Endothelial cell of umbilical vein (primary cell): Measurements from ENCODE around the gene KRTAP12-3. TPM values are rescaled to one million over a fixed set of nuclear protein-coding genes. Genes with fewer than 3 reads are reported as not detected.

Experiments used
- BruUV-seq: library from RNA; stranded (reverse); fragments of 400-500 nt; replicated peaks from 2 replicates; lab custom pipeline; 2021; lab: Mats Ljungman, UMichigan
- CTCF ChIA-PET: fragments of 300-600, 350-600 bp; sonication (Branson Sonifier 250); formaldehyde crosslinking; loops from one replicate; lab custom pipeline; 2021; ENCODE audit warnings: antibody characterized with exemption, inconsistent platforms; lab: Charles Lee
- POLR2A ChIA-PET: fragments of 300-600, 350-600 bp; sonication (Branson Sonifier 250); formaldehyde crosslinking; loops from one replicate; lab custom pipeline; 2021; ENCODE audit warnings: antibody characterized with exemption, inconsistent platforms; lab: Charles Lee
- DNase-seq: peaks from one replicate; pipeline ENCODE4 v3.0.0-alpha.2; 2011; ENCODE audit warnings: low read depth, low spot score
- FAIRE-seq: peaks from 2 replicates; lab custom pipeline; 2011; peaks lifted over from hg19 to GRCh38; lab: Jason Lieb, UNC
- H2AFZ ChIP-seq: 2 replicates; pipeline ENCODE4 v1.6.0; 2012; ENCODE audit warnings: low read depth, low read length, control low read depth, inconsistent platforms
- H3K27ac ChIP-seq: 2 replicates; pipeline ENCODE4 v1.5.1; 2011; ENCODE audit warnings: low read depth, mild to moderate bottlenecking, control low read depth, low read length, moderate library complexity; ENCODE audit not compliant: insufficient read depth
- H3K27me3 ChIP-seq, 2 experiments: 2 replicates each; pipeline versions ENCODE4 v1.6.0 to v1.6.1; 2011; ENCODE audit warnings: low read length in 2 of 2, mixed read lengths in 1 of 2; ENCODE audit not compliant: control insufficient read depth in 2 of 2, insufficient read depth in 2 of 2
- H3K36me3 ChIP-seq, 2 experiments: 2 replicates in 1 of 2; 3 replicates in 1 of 2; pipeline ENCODE4 v1.5.1; 2011; ENCODE audit warnings: low read length in 2 of 2, mild to moderate bottlenecking in 1 of 2, moderate library complexity in 1 of 2; ENCODE audit not compliant: control insufficient read depth in 2 of 2, insufficient read depth in 2 of 2; ENCODE audit errors: extremely low read depth in 1 of 2
- H3K4me1 ChIP-seq: 3 replicates; pipeline ENCODE4 v1.5.1; 2011; ENCODE audit warnings: mild to moderate bottlenecking, low read length; ENCODE audit not compliant: control insufficient read depth, insufficient read depth; ENCODE audit errors: extremely low read depth
- H3K4me2 ChIP-seq: 2 replicates; pipeline ENCODE4 v1.6.1; 2011; ENCODE audit warnings: low read length, control low read depth, mixed read lengths; ENCODE audit not compliant: insufficient read depth
- H3K4me3 ChIP-seq, 3 experiments: fragments of 200-600 bp in 1 of 3; sonication (generic), shearing (Covaris generic) in 1 of 3; replicated peaks in 1 of 3; 2 replicates each; pipeline ENCODE4 v1.5.1; 2011 to 2016; ENCODE audit warnings: control low read depth in 3 of 3, low read length in 3 of 3, mild to moderate bottlenecking in 2 of 3, inconsistent platforms in 1 of 3, low read depth in 1 of 3, moderate library complexity in 1 of 3; ENCODE audit not compliant: insufficient read depth in 1 of 3
- H3K79me2 ChIP-seq: 2 replicates; pipeline ENCODE4 v1.6.0; 2012; ENCODE audit warnings: low read length, inconsistent platforms; ENCODE audit not compliant: control insufficient read depth, insufficient read depth
- H3K9ac ChIP-seq: replicated peaks from 2 replicates; pipeline ENCODE3; 2011; ENCODE audit warnings: low read length, control low read depth; ENCODE audit not compliant: insufficient read depth; ENCODE audit errors: extremely low read depth
- H3K9me1 ChIP-seq: replicated peaks from 3 replicates; pipeline ENCODE4 v1.6.0; 2011; ENCODE audit warnings: mild to moderate bottlenecking, low read length; ENCODE audit not compliant: control insufficient read depth, insufficient read depth; ENCODE audit errors: extremely low read depth
- H3K9me3 ChIP-seq: replicated peaks from 2 replicates; pipeline ENCODE4 v1.5.1; 2012; ENCODE audit warnings: low read length, inconsistent platforms; ENCODE audit not compliant: control insufficient read depth, insufficient read depth
- H4K20me1 ChIP-seq: replicated peaks from 2 replicates; pipeline ENCODE3; 2011; ENCODE audit warnings: mild to moderate bottlenecking, low read length; ENCODE audit not compliant: control insufficient read depth, insufficient read depth; ENCODE audit errors: extremely low read depth
- EZH2 ChIP-seq: IDR thresholded peaks from 2 replicates; pipeline ENCODE4 v1.6.1; 2012; ENCODE audit warnings: borderline replicate concordance, low read depth, mild to moderate bottlenecking, moderate library complexity, low read length, inconsistent platforms; ENCODE audit not compliant: severe bottlenecking
- FOS ChIP-seq: IDR thresholded peaks from 2 replicates; pipeline ENCODE4 v1.6.1; 2011; ENCODE audit warnings: mild to moderate bottlenecking, low read length, moderate library complexity, borderline replicate concordance; ENCODE audit not compliant: insufficient read depth
- GATA2 ChIP-seq: IDR thresholded peaks from 2 replicates; pipeline ENCODE4 v1.7.0; 2011; ENCODE audit warnings: low read depth, mild to moderate bottlenecking, moderate library complexity, mixed read lengths, low read length; ENCODE audit not compliant: insufficient read length, insufficient read depth
- JUN ChIP-seq: IDR thresholded peaks from 2 replicates; pipeline ENCODE4 v1.6.1; 2011; ENCODE audit warnings: borderline replicate concordance, low read depth; ENCODE audit not compliant: insufficient read length, insufficient read depth
- MYC ChIP-seq: IDR thresholded peaks from one replicate; pipeline ENCODE4 v1.6.1; 2011; ENCODE audit warnings: mild to moderate bottlenecking, low read depth, low read length
- POLR2A ChIP-seq: IDR thresholded peaks from 2 replicates; pipeline ENCODE4 v1.6.1; 2012; ENCODE audit warnings: low read depth, mild to moderate bottlenecking, control low read depth, low read length
- POLR2AphosphoS5 ChIP-seq: IDR thresholded peaks from 2 replicates; pipeline ENCODE4 v1.6.1; 2012; ENCODE audit warnings: low read depth, mild to moderate bottlenecking, control low read depth, low read length, moderate library complexity; ENCODE audit not compliant: insufficient read depth
- dilution Hi-C: fragments of 300-500 bp; cut with MboI; formaldehyde crosslinking; loops from one replicate; pipeline ENCODE4 v1.15.0; 2019; ENCODE audit warnings: low sequenced_read_pairs; ENCODE audit not compliant: extremely low pct_ligation_motif_present
- intact Hi-C: fragments of 100-400 bp; cut with micrococcal nuclease; formaldehyde crosslinking; loops from one replicate; pipeline ENCODE4 v1.10.0; 2022
- polyA plus RNA-seq, 4 experiments: library from polyadenylated mRNA; depleted of rRNA in 3 of 4; stranded (reverse) in 3 of 4; unstranded in 1 of 4; fragments of >200 nt; gene quantifications; 2 replicates each; pipeline versions ENCODE4 v1.2.1 to v1.2.3, GENCODE V29; 2011 to 2012; ENCODE audit warnings: missing spikeins in 1 of 4
- total RNA-seq: library from RNA; stranded (reverse); gene quantifications from 2 replicates; pipeline ENCODE4 v1.2.3, GENCODE V29; 2021
- TF ChIP-seq, protein P1 (sequence below), 2 donors: IDR thresholded peaks; 1 replicate in 1 of 2; 2 replicates in 1 of 2; pipeline ENCODE4 v1.5.1; 2011; ENCODE audit warnings: low read length in 2 of 2, mild to moderate bottlenecking in 2 of 2, moderate library complexity in 2 of 2, control low read depth in 1 of 2, inconsistent platforms in 1 of 2, low read depth in 1 of 2; ENCODE audit not compliant: insufficient read depth in 1 of 2; ENCODE audit errors: extremely low read depth in 1 of 2
- TF ChIP-seq, protein P2 (sequence below): IDR thresholded peaks from 2 replicates; pipeline ENCODE4 v1.6.1; 2011; ENCODE audit not compliant: insufficient read depth, insufficient read length

The KRTAP12-3 gene
- total and polyA plus RNA-seq, 2 donors (not counting 3 experiments of a cell fraction or from before 2014, with no cell fraction given) = not detected

DNA sequence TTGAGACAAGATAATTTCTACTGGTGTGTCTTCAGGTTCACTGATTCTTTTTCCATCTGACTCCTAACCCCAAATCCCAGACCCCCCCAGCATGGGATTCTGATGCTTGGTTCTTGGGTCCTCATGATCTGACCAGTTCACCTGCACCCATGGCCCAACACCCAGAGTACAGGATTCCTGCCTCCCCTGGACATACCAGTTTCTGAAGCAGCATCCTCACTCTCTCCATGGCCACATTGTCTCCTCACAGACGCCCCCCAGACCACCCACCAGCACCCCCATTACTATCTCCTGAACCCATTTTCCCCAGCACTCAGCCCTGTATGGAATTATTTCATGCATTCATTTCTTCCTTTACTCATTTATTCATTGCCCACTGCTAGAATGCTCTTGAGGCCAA is 864 bp upstream of the KRTAP12-3 start:
- no TSS peak for BruUV-seq

More for the DNA sequence above, 864 bp upstream of the KRTAP12-3 start:
- Histone ChIP-seq H3K79me2 (no peaks in the 10 kb centered on the region), H3K9me1 (no peaks in the 10 kb centered on the region), H3K4me3 (no peak overlapping the region), H2AFZ (no peak overlapping the region), H3K4me1 (no peaks in the 10 kb centered on the region), H3K4me2 (no peak overlapping the region), H3K9ac (no peak overlapping the region), H3K27me3 (no peaks in the 10 kb centered on the region), H3K9me3 (no peaks in the 10 kb centered on the region), H4K20me1 (no peaks in the 10 kb centered on the region), H3K27ac (no peak overlapping the region), H3K36me3 (no peaks in the 10 kb centered on the region)
- dilution Hi-C loops (no loop called here), intact Hi-C loops (no loop called here)
- TF ChIP-seq, protein P1, sequence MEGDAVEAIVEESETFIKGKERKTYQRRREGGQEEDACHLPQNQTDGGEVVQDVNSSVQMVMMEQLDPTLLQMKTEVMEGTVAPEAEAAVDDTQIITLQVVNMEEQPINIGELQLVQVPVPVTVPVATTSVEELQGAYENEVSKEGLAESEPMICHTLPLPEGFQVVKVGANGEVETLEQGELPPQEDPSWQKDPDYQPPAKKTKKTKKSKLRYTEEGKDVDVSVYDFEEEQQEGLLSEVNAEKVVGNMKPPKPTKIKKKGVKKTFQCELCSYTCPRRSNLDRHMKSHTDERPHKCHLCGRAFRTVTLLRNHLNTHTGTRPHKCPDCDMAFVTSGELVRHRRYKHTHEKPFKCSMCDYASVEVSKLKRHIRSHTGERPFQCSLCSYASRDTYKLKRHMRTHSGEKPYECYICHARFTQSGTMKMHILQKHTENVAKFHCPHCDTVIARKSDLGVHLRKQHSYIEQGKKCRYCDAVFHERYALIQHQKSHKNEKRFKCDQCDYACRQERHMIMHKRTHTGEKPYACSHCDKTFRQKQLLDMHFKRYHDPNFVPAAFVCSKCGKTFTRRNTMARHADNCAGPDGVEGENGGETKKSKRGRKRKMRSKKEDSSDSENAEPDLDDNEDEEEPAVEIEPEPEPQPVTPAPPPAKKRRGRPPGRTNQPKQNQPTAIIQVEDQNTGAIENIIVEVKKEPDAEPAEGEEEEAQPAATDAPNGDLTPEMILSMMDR (IDR thresholded peaks at IDR 0.05; ENCODE audit: extremely low read depth in 1 of 2, insufficient read depth in 1 of 2, low read depth in 1 of 2, low read length in 2 of 2) = no peak
- TF ChIP-seq POLR2A (no peak), POLR2AphosphoS5 (no peak), GATA2 (no peak), EZH2 (no peak), FOS (no peak), JUN (no peak), MYC (no peak)
- TF ChIP-seq, protein P2, sequence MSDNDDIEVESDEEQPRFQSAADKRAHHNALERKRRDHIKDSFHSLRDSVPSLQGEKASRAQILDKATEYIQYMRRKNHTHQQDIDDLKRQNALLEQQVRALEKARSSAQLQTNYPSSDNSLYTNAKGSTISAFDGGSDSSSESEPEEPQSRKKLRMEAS = no peak
- POLR2A ChIA-PET = no interaction called here
- FAIRE-seq (no peak), DNase-seq (no peak)
- CTCF ChIA-PET = no interaction called here
